ENCODE measurements around the gene SIAH2.

DNA sequence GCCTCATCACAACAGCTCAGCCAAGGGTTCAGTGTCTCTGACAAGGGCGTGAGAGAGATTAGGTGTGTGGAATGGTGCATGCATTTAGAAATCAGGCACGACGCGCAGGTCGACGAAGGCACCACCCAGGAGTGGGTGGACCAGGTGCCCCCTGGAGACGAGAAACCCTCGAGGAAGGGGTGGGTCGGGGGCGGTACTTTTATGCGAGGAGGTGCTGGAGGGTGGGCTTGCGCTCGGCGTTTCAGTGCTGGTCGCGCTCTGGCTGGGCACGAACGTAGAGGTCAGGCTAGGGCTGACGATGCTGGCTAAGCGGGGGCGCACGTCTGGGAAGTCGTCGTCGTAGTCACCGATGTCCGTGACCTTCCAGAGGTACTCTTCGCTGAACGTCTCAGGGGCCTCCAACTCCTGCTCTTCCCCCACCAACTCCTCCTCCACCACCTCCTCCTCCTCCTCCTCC, 59.6 kb downstream of the SIAH2 start:
- TF ChIP-seq, protein P1, sequence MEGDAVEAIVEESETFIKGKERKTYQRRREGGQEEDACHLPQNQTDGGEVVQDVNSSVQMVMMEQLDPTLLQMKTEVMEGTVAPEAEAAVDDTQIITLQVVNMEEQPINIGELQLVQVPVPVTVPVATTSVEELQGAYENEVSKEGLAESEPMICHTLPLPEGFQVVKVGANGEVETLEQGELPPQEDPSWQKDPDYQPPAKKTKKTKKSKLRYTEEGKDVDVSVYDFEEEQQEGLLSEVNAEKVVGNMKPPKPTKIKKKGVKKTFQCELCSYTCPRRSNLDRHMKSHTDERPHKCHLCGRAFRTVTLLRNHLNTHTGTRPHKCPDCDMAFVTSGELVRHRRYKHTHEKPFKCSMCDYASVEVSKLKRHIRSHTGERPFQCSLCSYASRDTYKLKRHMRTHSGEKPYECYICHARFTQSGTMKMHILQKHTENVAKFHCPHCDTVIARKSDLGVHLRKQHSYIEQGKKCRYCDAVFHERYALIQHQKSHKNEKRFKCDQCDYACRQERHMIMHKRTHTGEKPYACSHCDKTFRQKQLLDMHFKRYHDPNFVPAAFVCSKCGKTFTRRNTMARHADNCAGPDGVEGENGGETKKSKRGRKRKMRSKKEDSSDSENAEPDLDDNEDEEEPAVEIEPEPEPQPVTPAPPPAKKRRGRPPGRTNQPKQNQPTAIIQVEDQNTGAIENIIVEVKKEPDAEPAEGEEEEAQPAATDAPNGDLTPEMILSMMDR (IDR thresholded peaks at IDR 0.05): no peak
- TF ChIP-seq POLR2A (IDR thresholded peaks at IDR 0.05): no peak

Data from thyroid gland (tissue), 4 donors.